Mucosa of descending colon (tissue), 3 donors: ENCODE results near the gene MBNL1. TPM values are rescaled to one million over a fixed set of nuclear protein-coding genes. Genes with fewer than 3 reads are reported as not detected.

ENCODE experiments used
- ATAC-seq: fragments of 200-7000 bp; cut with Tn5 transposase; one replicate; pipeline ENCODE4 v1.9.1; 2020; ENCODE audit warnings: mild to moderate bottlenecking, moderate library complexity
- DNase-seq, 3 donors: peaks; one replicate each; pipeline ENCODE4 v3.0.0-alpha.2; 2020
- H3K36me3 ChIP-seq: fragments of 200-600 bp; one replicate; pipeline ENCODE4 v1.8.0; 2021; ENCODE audit warnings: low read depth, mild to moderate bottlenecking
- H3K4me1 ChIP-seq: fragments of 200-600 bp; one replicate; pipeline ENCODE4 v1.8.0; 2021; ENCODE audit warnings: low read depth, mild to moderate bottlenecking
- H3K4me3 ChIP-seq: fragments of 200-600 bp; one replicate; pipeline ENCODE4 v1.8.0; 2021; ENCODE audit warnings: mild to moderate bottlenecking
- H3K9me3 ChIP-seq: fragments of 200-600 bp; one replicate; pipeline ENCODE4 v1.8.0; 2021; ENCODE audit warnings: mild to moderate bottlenecking
- intact Hi-C, 2 donors: fragments of 100-400 bp; cut with DNase I in 1 of 2; cut with micrococcal nuclease in 1 of 2; formaldehyde crosslinking; loops; one replicate each; pipeline versions ENCODE4 v1.11.0 to v1.11.1; 2022; cut with DNase I, micrococcal nuclease
- total RNA-seq, 3 donors: library from RNA; stranded (reverse); fragmentation: NEBNext Ultra II Directional in 2 of 3; extraction: Animal tissue kit (Norgen Biotek cat#: 25700) in 2 of 3; gene quantifications; one replicate each; pipeline versions ENCODE4 v1.2.1 to v1.2.4, GENCODE V29; 2021 to 2023
- TF ChIP-seq, protein P1 (sequence below): fragments of 200-600 bp; IDR thresholded peaks from one replicate; pipeline ENCODE4 v1.8.0; 2022; ENCODE audit warnings: antibody characterized with exemption, mild to moderate bottlenecking
- donor health status: DM: no; HTN: no; CAD: no; lungs with moderate emphysema.
- donor health status: DM: no; HTN: no; CAD: no.
- donor health status: DM: no; HTN: yes; CAD: no.

The MBNL1 gene
- total RNA-seq, 3 donors from 2014 or later, result 184 to 381 (median 215) TPM

DNA sequence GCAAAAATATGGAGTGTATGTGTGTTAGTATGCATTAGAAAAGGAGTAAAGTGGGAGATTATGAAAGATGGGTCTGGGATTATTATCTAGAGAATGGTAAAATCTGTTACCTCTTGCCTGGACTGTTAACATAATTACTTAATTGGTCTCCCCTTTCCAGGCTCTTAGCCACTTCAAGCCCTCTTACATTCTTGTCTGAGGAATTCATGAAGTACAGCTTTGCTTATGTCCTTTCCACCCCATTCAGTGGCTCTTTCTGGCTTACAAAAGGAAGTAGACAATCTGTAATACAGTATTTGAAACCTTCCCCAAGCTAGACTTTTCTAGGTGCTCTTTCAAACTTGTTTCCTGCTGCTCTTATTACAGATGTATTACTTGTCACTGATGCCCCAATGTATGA lies 129.8 kb downstream of the MBNL1 start:
- Histone ChIP-seq H3K9me3 (no peaks in the 10 kb centered on the region), H3K36me3 (no peaks in the 10 kb centered on the region), H3K4me3 (no peak overlapping the region), H3K4me1 (peaks cover 18% of the 10 kb centered on the region)
- intact Hi-C loops, result no loop called here
- TF ChIP-seq, protein P1, sequence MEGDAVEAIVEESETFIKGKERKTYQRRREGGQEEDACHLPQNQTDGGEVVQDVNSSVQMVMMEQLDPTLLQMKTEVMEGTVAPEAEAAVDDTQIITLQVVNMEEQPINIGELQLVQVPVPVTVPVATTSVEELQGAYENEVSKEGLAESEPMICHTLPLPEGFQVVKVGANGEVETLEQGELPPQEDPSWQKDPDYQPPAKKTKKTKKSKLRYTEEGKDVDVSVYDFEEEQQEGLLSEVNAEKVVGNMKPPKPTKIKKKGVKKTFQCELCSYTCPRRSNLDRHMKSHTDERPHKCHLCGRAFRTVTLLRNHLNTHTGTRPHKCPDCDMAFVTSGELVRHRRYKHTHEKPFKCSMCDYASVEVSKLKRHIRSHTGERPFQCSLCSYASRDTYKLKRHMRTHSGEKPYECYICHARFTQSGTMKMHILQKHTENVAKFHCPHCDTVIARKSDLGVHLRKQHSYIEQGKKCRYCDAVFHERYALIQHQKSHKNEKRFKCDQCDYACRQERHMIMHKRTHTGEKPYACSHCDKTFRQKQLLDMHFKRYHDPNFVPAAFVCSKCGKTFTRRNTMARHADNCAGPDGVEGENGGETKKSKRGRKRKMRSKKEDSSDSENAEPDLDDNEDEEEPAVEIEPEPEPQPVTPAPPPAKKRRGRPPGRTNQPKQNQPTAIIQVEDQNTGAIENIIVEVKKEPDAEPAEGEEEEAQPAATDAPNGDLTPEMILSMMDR, result no peak
- ATAC-seq, result no peak
- DNase-seq, result no peak

DNA sequence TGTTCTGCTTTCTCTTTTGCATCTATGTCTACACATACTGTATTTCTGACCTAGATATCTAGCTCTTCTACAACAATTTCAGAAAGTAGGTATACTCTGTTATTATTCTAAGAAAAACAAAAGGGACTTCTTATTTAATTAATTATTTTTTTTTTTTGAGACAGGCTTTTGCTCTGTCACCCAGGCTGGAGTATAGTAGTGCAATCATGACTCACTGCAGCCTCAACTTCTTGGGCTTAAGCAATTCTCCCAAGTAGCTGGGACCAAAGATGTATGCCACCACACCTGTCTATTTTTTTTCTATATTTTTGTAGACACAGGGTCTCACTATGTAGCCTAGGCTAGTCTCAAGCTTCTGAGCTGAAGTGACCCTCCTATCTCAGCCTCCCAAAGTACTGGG lies 130.6 kb downstream of the MBNL1 start:
- H3K9me3 ChIP-seq, result no peaks in the 10 kb centered on the region
- intact Hi-C loops, result no loop called here
- ATAC-seq, result no peak
- DNase-seq, result no peak
- no peaks in the 10 kb centered on the region for H3K36me3 ChIP-seq
- peaks cover 14% of the 10 kb centered on the region for H3K4me1 ChIP-seq
- H3K4me3 ChIP-seq, result no peak overlapping the region
- TF ChIP-seq, protein P1, result no peak

DNA sequence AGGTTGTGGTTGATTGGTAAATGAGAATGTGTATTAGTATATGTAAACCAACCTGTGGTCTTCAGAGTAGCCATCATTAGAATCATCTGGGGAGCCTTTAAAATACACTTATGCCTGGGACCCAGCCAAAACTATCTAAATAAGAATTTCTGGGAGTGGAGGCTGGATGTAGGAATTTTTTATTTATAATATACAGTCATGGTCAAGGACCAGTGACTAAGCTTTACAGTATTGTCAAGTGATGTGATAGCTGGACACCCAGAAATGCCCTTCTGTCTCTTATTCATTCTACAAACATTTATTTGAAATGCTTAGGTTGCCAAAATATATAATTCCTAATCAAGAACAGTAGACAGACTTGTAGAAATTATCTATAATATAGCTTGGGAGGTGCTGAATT lies 132.2 kb downstream of the MBNL1 start:
- TF ChIP-seq, protein P1, result no peak
- Histone ChIP-seq H3K36me3 (no peaks in the 10 kb centered on the region), H3K4me1 (peaks cover 14% of the 10 kb centered on the region), H3K9me3 (no peaks in the 10 kb centered on the region), H3K4me3 (no peak overlapping the region)
- no peak for DNase-seq
- intact Hi-C loops, result no loop called here
- ATAC-seq, result no peak

DNA sequence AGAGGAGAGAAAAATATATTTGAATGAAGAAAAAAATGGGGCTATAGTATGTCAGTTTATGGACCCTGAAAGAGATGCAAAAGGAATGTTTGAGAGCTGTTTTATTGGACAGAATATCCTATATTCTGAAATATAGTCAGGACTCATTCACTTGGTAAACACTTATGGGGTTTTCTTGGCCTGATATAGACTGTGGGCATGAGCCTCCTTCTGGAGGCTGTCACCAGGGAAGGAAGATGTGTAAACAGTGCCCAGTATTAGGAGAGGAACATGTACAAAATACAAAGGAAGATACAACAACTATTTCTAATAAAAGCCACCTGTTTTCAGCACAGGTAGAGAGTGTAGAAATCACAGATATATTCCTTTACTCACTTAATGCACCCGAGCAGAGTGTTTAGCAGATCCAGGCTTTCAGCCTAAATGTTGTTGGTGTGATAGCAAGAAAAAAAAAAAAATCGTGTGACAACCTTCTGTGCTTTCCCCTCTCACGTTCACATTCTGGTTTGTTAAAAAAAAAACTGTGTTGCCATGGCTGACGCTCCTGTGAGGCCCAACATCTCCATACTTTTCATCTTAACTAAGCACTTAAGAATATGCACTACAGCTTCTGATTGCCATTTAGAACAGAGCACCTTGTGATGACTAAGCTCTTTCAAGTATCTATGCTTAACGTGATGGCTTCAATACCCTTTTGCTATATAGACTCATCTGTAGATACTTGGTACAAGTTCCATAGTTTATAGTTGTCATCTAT lies 134.1 kb downstream of the MBNL1 start:
- Histone ChIP-seq H3K4me1 (peaks cover 14% of the 10 kb centered on the region), H3K4me3 (no peak overlapping the region), H3K36me3 (no peaks in the 10 kb centered on the region), H3K9me3 (no peaks in the 10 kb centered on the region)
- intact Hi-C loops, result no loop called here
- no peak for DNase-seq
- peak; percentile 31 for ATAC-seq
- TF ChIP-seq, protein P1, result no peak

DNA sequence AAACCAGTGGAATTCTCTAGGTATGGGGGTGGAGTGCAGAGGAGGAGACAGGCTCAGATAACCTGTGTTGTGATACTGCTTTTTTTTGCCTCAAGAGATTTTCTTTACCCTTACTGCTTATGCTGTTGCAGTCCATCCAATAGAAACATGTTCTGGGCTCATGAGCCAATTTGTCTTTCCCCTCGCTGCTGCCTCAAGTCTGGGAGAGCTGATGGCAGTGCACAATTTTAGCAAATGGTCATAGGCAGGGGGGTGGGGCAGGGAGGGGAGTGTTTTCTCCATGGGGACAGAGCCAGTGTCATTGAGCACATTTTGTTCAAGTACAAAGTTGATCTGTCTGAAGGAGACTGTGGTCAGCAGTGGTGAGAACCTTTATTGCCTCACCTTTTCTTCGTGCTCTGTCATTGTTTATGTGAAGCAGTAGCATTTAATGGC lies 134.9 kb downstream of the MBNL1 start:
- H3K4me1 ChIP-seq, result peaks cover 14% of the 10 kb centered on the region
- DNase-seq, result no peak
- intact Hi-C loops, result no loop called here
- H3K36me3 ChIP-seq, result no peaks in the 10 kb centered on the region
- no peaks in the 10 kb centered on the region for H3K9me3 ChIP-seq
- TF ChIP-seq, protein P1, result no peak
- no peak overlapping the region for H3K4me3 ChIP-seq
- ATAC-seq, result peak; percentile 60
